Ishikawa (cell line): ENCODE results near the gene ASAP2.

Source experiments
- CEBPB ChIP-seq: IDR thresholded peaks from 2 replicates; pipeline ENCODE4 v1.6.1; 2012
- CREB1 ChIP-seq: IDR thresholded peaks from 2 replicates; pipeline ENCODE4 v1.6.1; 2012; ENCODE audit warnings: low read depth
- EGR1 ChIP-seq: IDR thresholded peaks from 2 replicates; pipeline ENCODE4 v1.6.1; 2012
- EP300 ChIP-seq: IDR thresholded peaks from 2 replicates; pipeline ENCODE4 v1.6.1; 2012; ENCODE audit warnings: borderline replicate concordance
- FOXM1 ChIP-seq: IDR thresholded peaks from 2 replicates; pipeline ENCODE4 v1.6.1; 2012; ENCODE audit warnings: low read depth, borderline replicate concordance
- MAX ChIP-seq: IDR thresholded peaks from 2 replicates; pipeline ENCODE4 v1.6.1; 2012
- NFIC ChIP-seq: IDR thresholded peaks from 2 replicates; pipeline ENCODE4 v1.6.1; 2012
- RAD21 ChIP-seq: IDR thresholded peaks from 2 replicates; pipeline ENCODE4 v1.6.1; 2012; ENCODE audit warnings: low read depth
- REST ChIP-seq: IDR thresholded peaks from 2 replicates; pipeline ENCODE4 v1.6.1; 2012; ENCODE audit warnings: low read depth, mild to moderate bottlenecking
- TAF1 ChIP-seq: IDR thresholded peaks from 2 replicates; pipeline ENCODE4 v1.6.1; 2012; ENCODE audit warnings: low read depth, mild to moderate bottlenecking
- TCF12 ChIP-seq: IDR thresholded peaks from 2 replicates; pipeline ENCODE4 v1.6.1; 2012; ENCODE audit warnings: low read depth
- TEAD4 ChIP-seq: IDR thresholded peaks from 2 replicates; pipeline ENCODE4 v1.6.1; 2012
- YY1 ChIP-seq: IDR thresholded peaks from 2 replicates; pipeline ENCODE4 v1.6.1; 2012; ENCODE audit warnings: low read depth
- ZBTB7A ChIP-seq: IDR thresholded peaks from 2 replicates; pipeline ENCODE4 v1.6.1; 2012; ENCODE audit warnings: low read depth
- TF ChIP-seq, protein P1 (sequence below): IDR thresholded peaks from 2 replicates; pipeline ENCODE4 v1.6.1; 2012

Gene ASAP2

GRCh38 chr2:9263428-9263827, 56.8 kb downstream of the ASAP2 start:
- TF ChIP-seq EP300 (no peak), MAX (no peak), RAD21 (no peak), FOXM1 (no peak), YY1 (no peak), REST (no peak), TEAD4 (no peak), NFIC (no peak), TCF12 (no peak)
- TF ChIP-seq, protein P1, sequence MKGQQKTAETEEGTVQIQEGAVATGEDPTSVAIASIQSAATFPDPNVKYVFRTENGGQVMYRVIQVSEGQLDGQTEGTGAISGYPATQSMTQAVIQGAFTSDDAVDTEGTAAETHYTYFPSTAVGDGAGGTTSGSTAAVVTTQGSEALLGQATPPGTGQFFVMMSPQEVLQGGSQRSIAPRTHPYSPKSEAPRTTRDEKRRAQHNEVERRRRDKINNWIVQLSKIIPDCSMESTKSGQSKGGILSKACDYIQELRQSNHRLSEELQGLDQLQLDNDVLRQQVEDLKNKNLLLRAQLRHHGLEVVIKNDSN, result no peak

- TF ChIP-seq YY1, result no peak
- TF ChIP-seq RAD21, result no peak
- no peak for TF ChIP-seq MAX
- TF ChIP-seq CEBPB, result no peak
Observed at GRCh38 chr2:9264301-9264700, 57.7 kb downstream of the ASAP2 start.

GRCh38 chr2:9266711-9267110, 60.1 kb downstream of the ASAP2 start:
- no peak for TF ChIP-seq TEAD4
- no peak for TF ChIP-seq EGR1
- TF ChIP-seq RAD21, result no peak
- no peak for TF ChIP-seq NFIC
- TF ChIP-seq MAX, result no peak
- no peak for TF ChIP-seq YY1
- TF ChIP-seq CEBPB, result no peak
- no peak for TF ChIP-seq FOXM1
- no peak for TF ChIP-seq EP300
- TF ChIP-seq, protein P1, result no peak
- TF ChIP-seq TAF1, result no peak
- no peak for TF ChIP-seq REST
- no peak for TF ChIP-seq CREB1
- TF ChIP-seq ZBTB7A, result no peak

DNA sequence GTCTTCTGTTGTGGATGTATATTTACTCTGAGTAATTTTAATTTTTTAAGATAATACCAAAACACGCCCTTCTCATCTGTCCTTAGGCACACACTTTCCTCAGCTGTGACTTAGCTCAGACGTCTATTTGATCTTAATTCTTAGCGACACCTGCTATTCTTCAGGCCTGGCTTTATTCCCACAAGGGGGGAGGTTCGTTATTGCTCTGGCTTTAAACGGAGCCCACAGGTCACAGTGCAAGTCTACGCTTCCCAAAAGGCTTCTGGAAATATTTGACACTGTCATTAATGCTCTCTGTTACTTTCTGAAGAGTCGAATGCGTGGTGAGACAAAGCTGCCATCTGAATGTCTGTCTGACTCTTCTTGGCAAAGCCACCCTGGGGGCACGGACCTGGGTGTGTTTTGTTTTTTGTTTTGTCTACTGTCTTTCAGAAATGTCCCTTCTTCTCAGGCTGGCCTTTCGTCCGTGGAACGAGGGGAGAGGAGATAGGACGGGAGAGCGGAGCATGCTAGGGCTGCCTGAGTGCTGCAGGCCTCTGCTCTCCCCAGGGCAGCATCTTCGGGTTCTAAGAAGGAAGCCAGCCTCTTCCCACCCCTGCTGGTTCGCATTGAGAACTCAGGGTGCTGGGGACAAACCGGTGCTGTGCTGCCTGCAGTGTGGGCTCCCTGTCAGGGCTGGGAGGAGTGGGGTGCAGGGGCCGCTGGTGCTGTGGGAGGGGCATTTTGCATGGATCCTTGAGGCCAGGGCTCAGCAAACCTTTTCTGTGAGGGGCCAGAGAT, 61.9 kb downstream of the ASAP2 start:
- no peak for TF ChIP-seq TAF1
- no peak for TF ChIP-seq YY1
- TF ChIP-seq FOXM1, result no peak
- no peak for TF ChIP-seq EGR1

DNA sequence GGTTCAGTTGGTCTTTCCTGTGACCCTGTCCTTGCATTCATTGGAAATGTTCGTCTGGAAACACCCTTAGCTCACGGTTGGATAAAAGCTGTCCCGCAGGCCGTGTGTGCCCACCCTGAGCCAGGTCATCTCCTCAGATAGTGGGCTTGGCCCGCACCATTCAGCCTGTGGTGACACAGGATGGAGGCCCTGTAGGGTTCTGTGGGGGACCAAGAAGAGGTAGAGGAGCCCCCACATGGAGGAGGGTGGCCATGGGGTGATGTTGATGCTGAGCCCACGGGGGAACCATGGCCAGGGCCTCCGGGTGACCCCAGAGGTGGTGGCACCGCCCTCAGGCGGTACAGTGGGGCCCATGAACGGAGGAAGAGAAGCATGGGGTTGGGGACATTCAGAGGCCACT, 62.7 kb downstream of the ASAP2 start:
- TF ChIP-seq CEBPB, result no peak

DNA sequence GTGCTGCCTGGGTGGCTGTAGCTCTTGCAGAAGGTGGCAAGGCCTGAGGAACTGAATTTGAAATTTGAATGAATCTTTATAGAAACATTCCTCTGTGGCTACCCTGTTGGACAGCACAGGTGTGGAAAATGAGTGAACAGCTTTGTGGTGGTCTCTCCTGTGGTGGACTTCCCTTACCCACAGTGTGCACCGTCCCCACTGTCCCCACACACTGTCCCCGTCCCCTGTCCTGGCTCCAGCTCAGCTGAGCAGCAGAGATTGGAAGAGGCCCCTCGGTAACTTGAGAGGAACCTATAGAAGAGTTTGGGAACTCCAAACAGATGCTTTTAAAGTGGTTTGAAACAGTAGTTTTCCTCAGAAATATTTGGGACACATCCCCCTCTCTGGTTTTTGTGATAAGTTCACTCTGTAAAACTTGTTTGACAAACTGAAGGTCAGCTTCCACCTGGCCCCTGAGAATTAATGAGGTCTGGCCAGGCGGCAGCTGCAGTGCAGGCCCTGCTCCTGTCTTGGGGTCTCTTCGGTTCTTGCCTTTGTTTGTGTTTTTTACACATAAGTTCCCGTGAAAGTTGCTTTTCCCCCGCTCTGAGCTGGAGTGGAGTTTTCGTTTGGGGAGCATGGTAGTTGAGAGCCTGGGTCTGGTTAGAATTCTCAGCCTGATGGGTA, 63.2 kb downstream of the ASAP2 start:
- TF ChIP-seq CEBPB, result no peak
- TF ChIP-seq ZBTB7A, result no peak
- no peak for TF ChIP-seq FOXM1
- TF ChIP-seq, protein P1, result no peak
- TF ChIP-seq RAD21, result no peak
- no peak for TF ChIP-seq TCF12
- TF ChIP-seq TAF1, result no peak
